HG03565 (cell line): ENCODE data around the gene OR4D2.

Source experiments
- ATAC-seq: cut with Tn5 transposase; IDR thresholded peaks from one replicate; pipeline ENCODE4 v1.9.1; 2021; ENCODE audit warnings: mild to moderate bottlenecking, moderate library complexity; ENCODE audit not compliant: unreplicated experiment

OR4D2 gene

GRCh38 chr17:58205936-58206335 is 39.2 kb downstream of the OR4D2 start:
- no peak for ATAC-seq

- no peak for ATAC-seq
Observed at GRCh38 chr17:58207451-58207850, 40.7 kb downstream of the OR4D2 start.

- ATAC-seq: no peak
Observed at GRCh38 chr17:58208344-58208743, 41.6 kb downstream of the OR4D2 start.

GRCh38 chr17:58210922-58211321 is 44.1 kb downstream of the OR4D2 start:
- ATAC-seq: no peak

- no peak for ATAC-seq
Observed at GRCh38 chr17:58215685-58216084, 48.9 kb downstream of the OR4D2 start.

GRCh38 chr17:58217766-58218165 is 51.0 kb downstream of the OR4D2 start:
- no peak for ATAC-seq

- peak; percentile 92 for ATAC-seq
Observed at GRCh38 chr17:58219007-58219788, 52.4 kb downstream of the OR4D2 start, which contains the start of gene MKS1. Gene MKS1, minus strand, starts transcription at chr17:58219255. Its CDS starts 25 bp downstream, at chr17:58219230.

- ATAC-seq: no peak
Observed at GRCh38 chr17:58219789-58220183, 53.0 kb downstream of the OR4D2 start.
